Nucleus accumbens (tissue), 56 donors: ENCODE data around the gene FBP1.
"Not testable (repeated sequence)": the region's sequence is repeated elsewhere in the genome, so short reads cannot be mapped to it uniquely, and the experiment has no call there.

Source experiments
- DNase-seq, 56 donors: peaks; one replicate each; lab custom pipeline; 2025; lab: John Stamatoyannopoulos, UW

FBP1 gene

GRCh38 chr9:94623253-94623652 is 16.1 kb downstream of the FBP1 start:
- no peak for DNase-seq

- no peak for DNase-seq
Measured at GRCh38 chr9:94622087-94622800, 17.1 kb downstream of the FBP1 start.

GRCh38 chr9:94619026-94619425 is 20.3 kb downstream of the FBP1 start:
- DNase-seq: no peak

GRCh38 chr9:94613003-94613402 is 26.3 kb downstream of the FBP1 start:
- DNase-seq: no peak

- DNase-seq: no peak
Measured at GRCh38 chr9:94612071-94612470, 27.2 kb downstream of the FBP1 start.

- no peak for DNase-seq
Measured at GRCh38 chr9:94611638-94612068, 27.7 kb downstream of the FBP1 start.

- no peak for DNase-seq
Measured at GRCh38 chr9:94610181-94610606, 29.1 kb downstream of the FBP1 start.

- no peak for DNase-seq
Measured at GRCh38 chr9:94607423-94607691, 32.0 kb downstream of the FBP1 start.

GRCh38 chr9:94606646-94607422 is 32.5 kb downstream of the FBP1 start:
- DNase-seq: no peak

GRCh38 chr9:94603259-94604160 is 35.8 kb downstream of the FBP1 start:
- peak in 49 of 56 donors; percentile 1 to 80 (median 33) for DNase-seq

GRCh38 chr9:94602666-94603065 is 36.7 kb downstream of the FBP1 start:
- DNase-seq: no peak

- no peak for DNase-seq
Measured at GRCh38 chr9:94600715-94601114, 38.6 kb downstream of the FBP1 start.

GRCh38 chr9:94600258-94600657 is 39.1 kb downstream of the FBP1 start:
- DNase-seq: no peak

- DNase-seq: no peak
Measured at GRCh38 chr9:94599102-94599501, 40.2 kb downstream of the FBP1 start.

- no peak for DNase-seq
Measured at GRCh38 chr9:94593459-94594345, 45.6 kb downstream of the FBP1 start, which contains the start of gene FBP2. Gene FBP2, minus strand, starts transcription at chr9:94593824. Its CDS starts 98 bp downstream, at chr9:94593726.

GRCh38 chr9:94592683-94593082 is 46.6 kb downstream of the FBP1 start:
- not testable (repeated sequence) for DNase-seq

GRCh38 chr9:94591876-94592275 is 47.4 kb downstream of the FBP1 start:
- DNase-seq: no peak

- DNase-seq: not testable (repeated sequence)
Measured at GRCh38 chr9:94591046-94591545, 48.2 kb downstream of the FBP1 start.

- no peak for DNase-seq
Measured at GRCh38 chr9:94588681-94589080, 50.6 kb downstream of the FBP1 start.

- no peak for DNase-seq
Measured at GRCh38 chr9:94586814-94587213, 52.5 kb downstream of the FBP1 start.
